ENCODE results near the gene CACNA1C.
A peak's percentile ranks its signal among the peaks of the same experiment; 100 is the strongest.
"Not testable (repeated sequence)": the region's sequence is repeated elsewhere in the genome, so short reads cannot be mapped to it uniquely, and the experiment has no call there.

CACNA1C gene

DNA sequence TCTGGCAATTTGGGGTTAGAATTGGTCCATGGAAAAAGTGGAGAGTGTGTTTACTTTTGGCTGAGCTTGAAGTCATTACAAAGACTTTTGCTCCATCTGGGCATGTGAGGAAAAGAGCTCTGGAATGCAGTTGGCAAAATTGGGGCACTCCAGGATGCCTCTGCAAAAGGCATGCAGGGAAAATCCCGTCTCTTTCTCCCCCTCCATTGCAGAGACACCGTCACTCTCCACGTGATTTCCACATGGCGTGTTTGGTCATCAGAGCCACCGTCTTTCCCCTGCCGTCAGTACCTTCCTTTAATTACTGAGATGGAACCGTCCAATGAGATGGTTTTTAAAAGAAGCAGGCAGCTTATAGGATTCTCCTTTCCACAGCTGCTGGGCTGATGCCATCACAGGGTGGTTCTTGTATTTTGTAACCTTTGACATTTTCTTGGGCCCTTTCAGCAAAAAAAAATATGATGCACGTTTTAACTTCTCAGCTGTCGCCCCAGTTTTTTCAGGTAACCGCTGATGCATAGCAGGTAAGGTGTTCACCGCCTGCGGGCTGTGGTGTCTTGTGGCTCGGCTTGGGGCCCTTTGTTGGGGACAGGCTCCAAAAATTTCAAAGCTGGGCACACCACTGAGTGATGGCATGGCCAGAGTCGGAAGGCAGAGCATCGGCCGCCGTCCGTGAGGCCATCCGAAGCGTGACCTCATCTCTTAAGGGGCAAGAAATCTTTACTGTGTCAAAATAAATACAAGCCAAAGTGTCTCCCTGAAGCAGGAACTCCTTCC is 68.4 kb downstream of the CACNA1C start:
- H3K36me3 ChIP-seq (ENCODE audit: control insufficient read depth in 2 of 2, insufficient read depth in 2 of 2, low read length in 2 of 2) = peaks cover 0 to 2% of the 10 kb centered on the region in 2 donors
- H3K4me1 ChIP-seq (ENCODE audit: control insufficient read depth, insufficient read depth, low read length) = peaks cover 57% of the 10 kb centered on the region
- no peaks in the 10 kb centered on the region for H3K27me3 ChIP-seq (ENCODE audit: control insufficient read depth in 1 of 2, insufficient read depth in 2 of 2, low read length in 2 of 2)
- no peak overlapping the region for H3K9ac ChIP-seq (ENCODE audit: low read length in 2 of 2)
- H3K27ac ChIP-seq (ENCODE audit: low read length) = peak overlapping the region; percentile 88
- H3K4me3 ChIP-seq (ENCODE audit: low read length in 2 of 2) = no peak overlapping the region
- H3K9me3 ChIP-seq (ENCODE audit: control insufficient read depth in 2 of 2, low read length in 2 of 2) = no peaks in the 10 kb centered on the region

DNA sequence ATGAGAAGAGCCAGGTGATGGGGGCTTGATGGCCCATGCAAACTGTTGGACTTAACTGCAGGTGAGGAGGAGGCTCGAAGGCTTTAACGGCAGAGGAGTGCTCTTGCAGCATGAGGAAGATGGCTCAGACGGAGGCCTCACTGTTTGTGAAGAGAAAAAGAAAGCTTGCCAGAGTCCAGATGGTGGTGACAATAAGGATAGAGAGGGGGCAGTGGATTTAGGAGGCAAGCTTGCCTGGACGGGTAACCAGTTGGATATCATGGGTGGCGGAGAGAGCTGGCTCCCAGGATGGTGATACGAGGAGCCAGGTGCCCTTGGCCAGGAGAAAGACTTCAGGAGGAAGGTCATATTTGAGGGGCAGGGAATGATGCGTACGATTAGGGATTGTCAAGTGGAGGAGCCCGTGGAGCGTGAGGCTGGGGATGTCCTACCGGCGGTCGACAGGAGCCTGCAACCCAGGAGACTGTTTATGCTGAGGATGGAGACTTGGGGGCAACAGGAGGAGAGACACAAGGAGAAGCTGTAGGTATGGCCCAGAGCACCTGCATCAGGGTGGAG is 71.8 kb downstream of the CACNA1C start:
- Histone ChIP-seq H3K9ac (ENCODE audit: low read length in 2 of 2) (no peak overlapping the region), H3K36me3 (ENCODE audit: control insufficient read depth in 2 of 2, insufficient read depth in 2 of 2, low read length in 2 of 2) (peaks cover 0 to 2% of the 10 kb centered on the region in 2 donors), H3K9me3 (ENCODE audit: control insufficient read depth in 2 of 2, low read length in 2 of 2) (no peaks in the 10 kb centered on the region), H3K27me3 (ENCODE audit: control insufficient read depth in 1 of 2, insufficient read depth in 2 of 2, low read length in 2 of 2) (no peaks in the 10 kb centered on the region), H3K4me1 (ENCODE audit: control insufficient read depth, insufficient read depth, low read length) (peaks cover 48% of the 10 kb centered on the region), H3K27ac (ENCODE audit: low read length) (no peak overlapping the region), H3K4me3 (ENCODE audit: low read length in 2 of 2) (no peak overlapping the region)

DNA sequence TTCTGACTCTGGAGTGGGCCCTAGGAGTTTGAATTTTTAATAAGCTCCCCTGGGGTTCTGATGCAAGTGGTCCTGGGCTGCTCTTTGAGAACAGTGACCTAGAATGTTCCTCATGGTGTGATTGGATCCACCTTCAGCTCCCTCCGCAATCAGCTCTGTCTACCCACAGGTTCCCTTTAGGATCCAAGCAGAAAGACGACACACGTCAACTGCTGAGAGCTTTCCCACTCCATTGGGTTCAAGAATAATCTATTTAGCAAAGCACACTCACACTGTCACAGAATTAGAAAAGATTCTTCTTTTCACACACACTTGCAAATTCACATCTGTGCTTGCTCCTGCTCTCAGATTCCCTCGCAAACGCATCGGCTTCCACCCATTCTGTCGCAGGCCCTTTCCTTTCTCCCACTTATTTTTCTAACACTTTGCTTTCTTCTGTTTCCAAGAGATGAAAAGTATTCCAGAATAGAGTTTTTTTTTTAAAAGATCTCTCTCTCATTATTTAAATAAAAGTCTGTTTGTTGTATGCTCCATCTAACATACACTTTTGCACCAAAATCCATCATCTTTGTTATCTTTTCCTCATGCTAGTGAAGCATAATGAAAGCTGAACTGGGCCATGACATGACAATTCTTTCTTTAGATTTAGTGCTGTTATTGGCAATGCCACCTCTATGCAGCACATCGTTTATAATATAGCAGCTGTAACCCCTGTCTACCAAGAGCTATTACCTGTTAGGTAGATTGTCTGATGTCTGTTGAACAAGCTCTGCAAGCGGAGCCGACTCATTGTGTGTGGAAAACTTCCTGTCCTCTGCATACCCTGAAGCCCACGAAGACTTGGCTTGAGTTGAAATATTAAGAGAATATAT is 73.1 kb downstream of the CACNA1C start:
- peaks cover 0 to 2% of the 10 kb centered on the region in 2 donors for H3K36me3 ChIP-seq (ENCODE audit: control insufficient read depth in 2 of 2, insufficient read depth in 2 of 2, low read length in 2 of 2)
- peaks cover 37% of the 10 kb centered on the region for H3K4me1 ChIP-seq (ENCODE audit: control insufficient read depth, insufficient read depth, low read length)
- no peak overlapping the region for H3K9ac ChIP-seq (ENCODE audit: low read length in 2 of 2)
- H3K9me3 ChIP-seq (ENCODE audit: control insufficient read depth in 2 of 2, low read length in 2 of 2) = no peaks in the 10 kb centered on the region
- H3K4me3 ChIP-seq (ENCODE audit: low read length in 2 of 2) = no peak overlapping the region
- no peak overlapping the region for H3K27ac ChIP-seq (ENCODE audit: low read length)
- H3K27me3 ChIP-seq (ENCODE audit: control insufficient read depth in 1 of 2, insufficient read depth in 2 of 2, low read length in 2 of 2) = no peaks in the 10 kb centered on the region

DNA sequence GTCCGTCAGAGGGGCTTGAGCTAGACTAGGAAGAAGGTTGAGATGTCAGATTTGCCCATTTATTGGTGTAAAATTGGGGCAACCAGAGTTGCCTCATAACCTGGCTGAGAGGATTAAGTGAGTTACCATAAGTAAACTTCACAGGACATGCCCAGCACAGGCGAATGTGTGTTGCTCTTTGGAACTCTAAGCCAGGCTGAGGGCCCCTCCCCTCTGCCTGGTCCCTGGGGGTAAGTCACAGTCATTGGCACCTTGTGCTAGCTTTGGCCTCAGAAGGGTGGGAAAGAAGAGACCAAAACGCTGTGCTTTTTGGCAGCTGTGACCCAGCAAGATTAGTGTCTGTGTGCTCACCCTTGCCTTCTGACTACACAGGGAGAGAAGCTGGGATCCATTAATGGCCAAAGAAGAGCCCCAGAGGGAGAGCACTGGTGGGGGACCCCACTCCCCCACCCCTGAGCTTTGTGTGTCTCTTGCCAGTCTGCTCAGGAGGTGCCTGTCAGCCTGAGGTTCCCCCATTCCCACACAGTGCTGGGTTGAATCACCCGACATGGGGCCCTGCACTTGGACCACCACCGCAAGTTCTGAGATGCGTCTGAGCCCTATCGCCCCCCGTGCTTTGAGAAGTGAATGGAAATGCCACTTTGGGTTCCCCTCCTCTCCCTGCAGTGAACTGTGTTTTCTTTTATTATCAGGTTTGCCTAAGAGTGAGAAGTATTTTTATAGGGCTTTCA is 74.1 kb downstream of the CACNA1C start:
- Histone ChIP-seq H3K4me1 (ENCODE audit: control insufficient read depth, insufficient read depth, low read length) (peaks cover 30% of the 10 kb centered on the region), H3K36me3 (ENCODE audit: control insufficient read depth in 2 of 2, insufficient read depth in 2 of 2, low read length in 2 of 2) (peaks cover 0 to 2% of the 10 kb centered on the region in 2 donors), H3K27me3 (ENCODE audit: control insufficient read depth in 1 of 2, insufficient read depth in 2 of 2, low read length in 2 of 2) (no peaks in the 10 kb centered on the region), H3K27ac (ENCODE audit: low read length) (peak overlapping the region; percentile 49), H3K9me3 (ENCODE audit: control insufficient read depth in 2 of 2, low read length in 2 of 2) (no peaks in the 10 kb centered on the region), H3K9ac (ENCODE audit: low read length in 2 of 2) (no peak overlapping the region), H3K4me3 (ENCODE audit: low read length in 2 of 2) (no peak overlapping the region)

- H3K27me3 ChIP-seq (ENCODE audit: control insufficient read depth in 1 of 2, insufficient read depth in 2 of 2, low read length in 2 of 2) = no peaks in the 10 kb centered on the region
- H3K4me1 ChIP-seq (ENCODE audit: control insufficient read depth, insufficient read depth, low read length) = peaks cover 23% of the 10 kb centered on the region
- peak overlapping the region; percentile 64 for H3K27ac ChIP-seq (ENCODE audit: low read length)
- no peak overlapping the region for H3K4me3 ChIP-seq (ENCODE audit: low read length in 2 of 2)
- H3K9ac ChIP-seq (ENCODE audit: low read length in 2 of 2) = no peak overlapping the region
- peaks cover 0 to 2% of the 10 kb centered on the region in 2 donors for H3K36me3 ChIP-seq (ENCODE audit: control insufficient read depth in 2 of 2, insufficient read depth in 2 of 2, low read length in 2 of 2)
- H3K9me3 ChIP-seq (ENCODE audit: control insufficient read depth in 2 of 2, low read length in 2 of 2) = no peaks in the 10 kb centered on the region
These were observed 76.3 kb downstream of the CACNA1C start for GRCh38 chr12:2129076-2129475.

DNA sequence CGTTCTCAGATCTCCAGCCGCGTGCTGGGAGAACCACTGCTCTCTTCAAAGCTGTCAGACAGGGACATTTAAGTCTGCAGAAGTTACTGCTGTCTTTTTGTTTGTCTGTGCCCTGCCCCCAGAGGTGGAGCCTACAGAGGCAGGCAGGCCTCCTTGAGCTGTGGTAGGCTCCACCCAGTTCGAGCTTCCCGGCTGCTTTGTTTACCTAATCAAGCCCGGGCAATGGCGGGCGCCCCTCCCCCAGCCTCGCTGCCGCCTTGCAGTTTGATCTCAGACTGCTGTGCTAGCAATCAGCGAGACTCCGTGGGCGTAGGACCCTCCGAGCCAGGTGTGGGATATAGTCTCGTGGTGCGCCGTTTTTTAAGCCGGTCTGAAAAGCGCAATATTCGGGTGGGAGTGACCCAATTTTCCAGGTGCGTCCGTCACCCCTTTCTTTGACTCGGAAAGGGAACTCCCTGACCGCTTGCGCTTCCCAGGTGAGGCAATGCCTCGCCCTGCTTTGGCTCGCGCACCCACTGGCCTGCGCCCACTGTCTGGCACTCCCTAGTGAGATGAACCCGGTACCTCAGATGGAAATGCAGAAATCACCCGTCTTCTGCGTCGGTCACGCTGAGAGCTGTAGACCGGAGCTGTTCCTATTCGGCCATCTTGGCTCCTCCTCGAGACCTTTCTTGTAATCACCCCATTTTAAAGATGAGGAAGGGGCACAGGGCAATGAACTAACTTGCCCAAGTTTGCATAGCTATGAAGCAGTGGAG is 83.1 kb downstream of the CACNA1C start:
- H3K4me3 ChIP-seq (ENCODE audit: low read length in 2 of 2); H3K27me3 ChIP-seq (ENCODE audit: control insufficient read depth in 1 of 2, insufficient read depth in 2 of 2, low read length in 2 of 2); H3K36me3 ChIP-seq (ENCODE audit: control insufficient read depth in 2 of 2, insufficient read depth in 2 of 2, low read length in 2 of 2); H3K9me3 ChIP-seq (ENCODE audit: control insufficient read depth in 2 of 2, low read length in 2 of 2); H3K9ac ChIP-seq (ENCODE audit: low read length in 2 of 2); H3K27ac ChIP-seq (ENCODE audit: low read length): not testable (repeated sequence)
- peaks cover 31% of the 10 kb centered on the region for H3K4me1 ChIP-seq (ENCODE audit: control insufficient read depth, insufficient read depth, low read length)

DNA sequence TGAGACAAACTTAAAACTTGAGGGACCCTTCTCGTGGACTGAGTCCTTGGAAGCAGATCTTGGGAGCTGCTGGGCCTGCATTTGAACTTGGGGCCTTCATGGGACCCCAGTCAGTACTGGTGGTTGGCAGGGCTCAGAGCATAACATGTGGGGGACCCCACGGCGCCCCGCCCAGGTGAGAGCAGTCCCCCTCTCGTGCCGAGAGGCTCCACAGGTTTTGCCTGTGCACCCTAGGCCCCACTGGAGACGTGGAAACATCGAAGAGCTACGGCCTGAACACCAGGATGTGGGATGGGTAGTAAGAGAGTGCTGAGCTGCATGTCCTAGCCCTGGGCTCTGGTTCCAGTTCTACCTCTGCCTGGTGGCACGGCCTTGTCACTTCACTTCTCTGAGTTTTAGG is 84.1 kb downstream of the CACNA1C start:
- Histone ChIP-seq H3K9me3 (ENCODE audit: control insufficient read depth in 2 of 2, low read length in 2 of 2) (no peaks in the 10 kb centered on the region), H3K27me3 (ENCODE audit: control insufficient read depth in 1 of 2, insufficient read depth in 2 of 2, low read length in 2 of 2) (no peaks in the 10 kb centered on the region), H3K9ac (ENCODE audit: low read length in 2 of 2) (no peak overlapping the region), H3K4me3 (ENCODE audit: low read length in 2 of 2) (no peak overlapping the region), H3K36me3 (ENCODE audit: control insufficient read depth in 2 of 2, insufficient read depth in 2 of 2, low read length in 2 of 2) (peaks cover 0 to 6% of the 10 kb centered on the region in 2 donors), H3K27ac (ENCODE audit: low read length) (peak overlapping the region; percentile 55), H3K4me1 (ENCODE audit: control insufficient read depth, insufficient read depth, low read length) (peaks cover 41% of the 10 kb centered on the region)

DNA sequence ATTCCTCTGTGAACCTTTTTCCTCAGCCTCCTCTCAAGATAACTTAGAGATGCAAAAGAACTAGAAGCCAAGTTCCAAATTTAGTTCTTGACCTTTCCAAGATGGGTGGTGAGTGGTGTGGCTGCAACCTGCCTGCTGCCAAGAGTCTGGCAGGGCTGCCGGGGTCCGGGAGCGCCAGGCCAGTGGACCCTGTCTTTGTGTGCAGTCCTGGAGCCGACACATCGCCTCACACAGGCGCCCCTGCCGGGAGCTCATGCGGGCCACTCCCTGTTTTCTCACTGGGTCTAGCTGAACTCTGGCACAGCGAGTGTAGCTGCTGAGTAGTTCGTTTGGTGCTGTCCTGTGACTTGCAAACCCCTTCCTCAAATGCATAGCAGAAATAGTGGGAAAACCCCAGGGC is 84.9 kb downstream of the CACNA1C start:
- H3K4me3 ChIP-seq (ENCODE audit: low read length in 2 of 2) = peak overlapping the region in 1 of 2 donors; percentile 15
- H3K27me3 ChIP-seq (ENCODE audit: control insufficient read depth in 1 of 2, insufficient read depth in 2 of 2, low read length in 2 of 2) = no peaks in the 10 kb centered on the region
- peaks cover 0 to 6% of the 10 kb centered on the region in 2 donors for H3K36me3 ChIP-seq (ENCODE audit: control insufficient read depth in 2 of 2, insufficient read depth in 2 of 2, low read length in 2 of 2)
- peak overlapping the region; percentile 55 for H3K27ac ChIP-seq (ENCODE audit: low read length)
- H3K9me3 ChIP-seq (ENCODE audit: control insufficient read depth in 2 of 2, low read length in 2 of 2) = no peaks in the 10 kb centered on the region
- no peak overlapping the region for H3K9ac ChIP-seq (ENCODE audit: low read length in 2 of 2)
- H3K4me1 ChIP-seq (ENCODE audit: control insufficient read depth, insufficient read depth, low read length) = peaks cover 42% of the 10 kb centered on the region

- Histone ChIP-seq H3K4me1 (ENCODE audit: control insufficient read depth, insufficient read depth, low read length) (peaks cover 42% of the 10 kb centered on the region), H3K9me3 (ENCODE audit: control insufficient read depth in 2 of 2, low read length in 2 of 2) (no peaks in the 10 kb centered on the region), H3K4me3 (ENCODE audit: low read length in 2 of 2) (no peak overlapping the region), H3K27ac (ENCODE audit: low read length) (peak overlapping the region; percentile 55), H3K27me3 (ENCODE audit: control insufficient read depth in 1 of 2, insufficient read depth in 2 of 2, low read length in 2 of 2) (no peaks in the 10 kb centered on the region), H3K36me3 (ENCODE audit: control insufficient read depth in 2 of 2, insufficient read depth in 2 of 2, low read length in 2 of 2) (peaks cover 0 to 6% of the 10 kb centered on the region in 2 donors), H3K9ac (ENCODE audit: low read length in 2 of 2) (no peak overlapping the region)
These were observed 85.5 kb downstream of the CACNA1C start for GRCh38 chr12:2138294-2138693.

GRCh38 chr12:2138871-2139308 is 86.1 kb downstream of the CACNA1C start:
- peaks cover 42% of the 10 kb centered on the region for H3K4me1 ChIP-seq (ENCODE audit: control insufficient read depth, insufficient read depth, low read length)
- peaks cover 0 to 6% of the 10 kb centered on the region in 2 donors for H3K36me3 ChIP-seq (ENCODE audit: control insufficient read depth in 2 of 2, insufficient read depth in 2 of 2, low read length in 2 of 2)
- H3K9me3 ChIP-seq (ENCODE audit: control insufficient read depth in 2 of 2, low read length in 2 of 2) = no peaks in the 10 kb centered on the region
- no peaks in the 10 kb centered on the region for H3K27me3 ChIP-seq (ENCODE audit: control insufficient read depth in 1 of 2, insufficient read depth in 2 of 2, low read length in 2 of 2)
- H3K27ac ChIP-seq (ENCODE audit: low read length) = no peak overlapping the region
- no peak overlapping the region for H3K9ac ChIP-seq (ENCODE audit: low read length in 2 of 2)
- no peak overlapping the region for H3K4me3 ChIP-seq (ENCODE audit: low read length in 2 of 2)
